Psoas muscle (tissue), 8 donors: ENCODE data around the gene VDR. TPM values are rescaled to one million over a fixed set of nuclear protein-coding genes. Genes with fewer than 3 reads are reported as not detected.

Source experiments
- ATAC-seq, 4 donors: fragments of 200-7000 bp; cut with Tn5 transposase; one replicate each; pipeline ENCODE4 v1.9.1; 2020; ENCODE audit warnings: moderate library complexity in 3 of 4, mild to moderate bottlenecking in 2 of 4
- DNase-seq, 2 donors: peaks; one replicate each; pipeline ENCODE4 v3.0.0-alpha.2; 2020
- H3K27ac ChIP-seq: fragments of 200-600 bp; one replicate; pipeline ENCODE4 v1.8.0; 2022
- H3K27me3 ChIP-seq, 3 donors: fragments of 200-600 bp in 1 of 3; one replicate each; pipeline versions ENCODE4 v1.6.1 to v1.8.0; 2013 to 2022; ENCODE audit warnings: low read length in 2 of 3, mild to moderate bottlenecking in 2 of 3, moderate library complexity in 1 of 3; ENCODE audit not compliant: insufficient read depth in 3 of 3
- H3K36me3 ChIP-seq, 2 donors: fragments of 200-600 bp in 1 of 2; one replicate each; pipeline versions ENCODE4 v1.6.1 to v1.8.0; 2013 to 2022; ENCODE audit warnings: low read depth in 1 of 2, mild to moderate bottlenecking in 1 of 2, moderate library complexity in 1 of 2; ENCODE audit not compliant: insufficient read depth in 1 of 2
- H3K4me1 ChIP-seq: fragments of 200-600 bp; one replicate; pipeline ENCODE4 v1.8.0; 2022
- H3K4me3 ChIP-seq: fragments of 200-600 bp; one replicate; pipeline ENCODE4 v1.8.0; 2022; ENCODE audit warnings: mild to moderate bottlenecking
- H3K9me3 ChIP-seq: fragments of 200-600 bp; one replicate; pipeline ENCODE4 v1.8.0; 2022
- CTCF ChIP-seq: fragments of 200-600 bp; IDR thresholded peaks from one replicate; pipeline ENCODE4 v1.8.0; 2022; ENCODE audit warnings: antibody characterized with exemption
- WGBS, 3 donors: extraction: QIAGEN DNeasy Blood & Tissue Kit; methylation state at CpG; one replicate each; pipeline versions ENCODE4 v1.1.6 to v1.1.7; 2013; 5-methylcytosine and 5-hydroxymethylcytosine counted together
- intact Hi-C, 2 donors: fragments of 100-400 bp; cut with DNase I; formaldehyde crosslinking; loops; one replicate each; pipeline versions ENCODE4 v1.11.0 to v1.14.2; 2022
- polyA plus RNA-seq, 3 donors: library from polyadenylated mRNA; stranded (reverse); fragments of 200-250 nt; gene quantifications; one replicate each; pipeline ENCODE4 v1.2.3, GENCODE V29; 2013
- total RNA-seq, 4 donors: library from RNA; stranded (reverse); fragmentation: NEBNext Ultra II Directional in 2 of 4; extraction: Animal tissue kit (Norgen Biotek cat#: 25700) in 2 of 4; gene quantifications; one replicate each; pipeline versions ENCODE4 v1.2.1 to v1.2.4, GENCODE V29; 2021 to 2023
- donor health status: healthy with polysubstance abuse.
- donor health status: DM: no; HTN: no; CAD: no; lungs with moderate emphysema.
- donor health status: Bipolar disorder and iron deficiency.
- donor health status: healthy.
- donor health status: DM: yes; HTN: yes; CAD: no.
- donor health status: DM: no; HTN: no; CAD: no.
- donor health status: DM: no; HTN: no; CAD: no.
- donor health status: DM: yes; HTN: yes; CAD: no.

Gene VDR
- total and polyA plus RNA-seq, 7 donors, result 0.62 to 6.1 (median 3.0) TPM

- DNase-seq (no peak), ATAC-seq (peak; percentile 55 to 63 (median 60))
- WGBS, 3 donors, result 70 to 83% (median 72%) methylated on average over 10 of the region's 10 CpGs
- peaks cover 0 to 62% of the 10 kb centered on the region in 2 donors for H3K36me3 ChIP-seq
- peaks cover 53% of the 10 kb centered on the region for H3K4me1 ChIP-seq
- no peak overlapping the region for H3K4me3 ChIP-seq
- no peaks in the 10 kb centered on the region for H3K9me3 ChIP-seq
- no peaks in the 10 kb centered on the region for H3K27me3 ChIP-seq
- TF ChIP-seq CTCF, result peak; percentile 62
- intact Hi-C loops, result loop anchor here (1.0 to 2.0 kb wide), 2 partner anchors 40 to 41 kb away; no protein-coding TSS in a partner anchor
- no peak overlapping the region for H3K27ac ChIP-seq
These were observed 107.4 kb downstream of the VDR start for GRCh38 chr12:47797441-47797840.

- H3K27ac ChIP-seq, result no peak overlapping the region
- H3K4me3 ChIP-seq, result no peak overlapping the region
- 94 to 96% (median 95%) methylated on average over 17 to 22 of the region's 22 CpGs for WGBS, 3 donors
- intact Hi-C loops, result loop anchor here in 1 of 2 donors (2.0 kb wide), 1 partner anchor 43 kb away; no protein-coding TSS in a partner anchor
- H3K27me3 ChIP-seq, result no peaks in the 10 kb centered on the region
- TF ChIP-seq CTCF, result no peak
- no peaks in the 10 kb centered on the region for H3K9me3 ChIP-seq
- ATAC-seq (no peak), DNase-seq (no peak)
- H3K36me3 ChIP-seq, result peaks cover 6 to 70% of the 10 kb centered on the region in 2 donors
- H3K4me1 ChIP-seq, result peaks cover 38% of the 10 kb centered on the region
These were observed 108.9 kb downstream of the VDR start for GRCh38 chr12:47795814-47796411.

GRCh38 chr12:47795121-47795813, 109.5 kb downstream of the VDR start:
- 93 to 95% (median 94%) methylated on average over 21 of the region's 21 CpGs for WGBS, 3 donors
- intact Hi-C loops, result no loop called here
- ATAC-seq, result no peak

GRCh38 chr12:47794679-47795078, 110.1 kb downstream of the VDR start:
- Histone ChIP-seq H3K4me1 (peaks cover 25% of the 10 kb centered on the region), H3K27me3 (no peaks in the 10 kb centered on the region), H3K9me3 (no peaks in the 10 kb centered on the region), H3K4me3 (no peak overlapping the region), H3K27ac (no peak overlapping the region), H3K36me3 (peaks cover 6 to 82% of the 10 kb centered on the region in 2 donors)
- DNase-seq, result no peak
- ATAC-seq, result no peak
- TF ChIP-seq CTCF, result no peak
- intact Hi-C loops, result no loop called here
- 93 to 94% (median 94%) methylated on average over 9 of the region's 9 CpGs for WGBS, 3 donors

More at GRCh38 chr12:47795121-47795813, 109.5 kb downstream of the VDR start:
- TF ChIP-seq CTCF, result no peak
- peaks cover 6 to 76% of the 10 kb centered on the region in 2 donors for H3K36me3 ChIP-seq
- H3K27me3 ChIP-seq, result no peaks in the 10 kb centered on the region
- peaks cover 31% of the 10 kb centered on the region for H3K4me1 ChIP-seq
- H3K27ac ChIP-seq, result no peak overlapping the region
- DNase-seq, result no peak
- no peaks in the 10 kb centered on the region for H3K9me3 ChIP-seq
- no peak overlapping the region for H3K4me3 ChIP-seq
